Hematopoietic multipotent progenitor cell treated with erythropoietin and hydrocortisone succinate and interleukin-3 and kit ligand, for 17 days (in vitro differentiated cells): ENCODE measurements around the gene DAPK1.

ENCODE experiments used
- DNase-seq: peaks from one replicate; pipeline ENCODE4 v3.0.0-alpha.2; 2015; ENCODE audit warnings: low spot score

DAPK1 gene

DNA sequence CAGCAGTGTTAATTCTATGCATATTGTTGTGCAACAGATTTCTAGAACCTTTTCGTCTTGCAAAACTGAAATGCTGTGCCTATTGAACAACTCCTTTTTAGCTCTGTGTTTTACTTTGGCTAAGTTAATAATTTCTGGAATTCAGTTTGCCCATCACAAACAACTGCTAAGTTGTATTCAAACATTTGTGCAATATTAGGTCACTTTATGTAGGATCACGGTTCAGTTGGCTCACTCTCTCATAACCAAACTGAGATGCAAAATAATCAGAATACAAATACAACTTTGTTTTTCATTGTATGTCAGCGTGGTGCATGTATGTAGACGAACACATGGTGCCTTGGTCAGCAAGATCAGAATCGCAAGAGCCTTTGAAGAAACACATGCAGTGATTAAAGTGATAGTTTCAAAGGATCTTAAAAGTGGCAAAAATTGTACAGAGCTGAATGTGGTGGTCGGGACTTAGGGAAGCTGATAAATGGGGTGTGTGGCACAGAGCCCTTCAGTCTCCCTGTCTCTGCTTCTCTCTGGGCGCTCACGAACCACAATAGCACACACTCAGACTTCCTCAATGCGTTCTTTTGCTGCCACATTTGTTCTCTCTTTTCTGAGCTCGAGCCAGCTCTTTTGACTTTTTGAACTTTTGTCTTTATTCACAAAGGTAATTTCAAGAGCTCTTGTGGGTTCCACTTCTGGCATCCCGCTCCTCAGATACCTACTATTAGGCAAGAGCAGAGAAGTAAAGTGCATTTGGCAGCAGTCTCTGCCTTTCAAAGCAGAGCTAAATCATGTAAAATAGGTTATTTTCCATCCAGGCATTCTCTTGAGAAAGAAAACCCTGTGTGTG lies 115.8 kb downstream of the DAPK1 start:
- no peak for DNase-seq

GRCh38 chr9:87614397-87614796 lies 116.7 kb downstream of the DAPK1 start:
- DNase-seq = no peak

DNA sequence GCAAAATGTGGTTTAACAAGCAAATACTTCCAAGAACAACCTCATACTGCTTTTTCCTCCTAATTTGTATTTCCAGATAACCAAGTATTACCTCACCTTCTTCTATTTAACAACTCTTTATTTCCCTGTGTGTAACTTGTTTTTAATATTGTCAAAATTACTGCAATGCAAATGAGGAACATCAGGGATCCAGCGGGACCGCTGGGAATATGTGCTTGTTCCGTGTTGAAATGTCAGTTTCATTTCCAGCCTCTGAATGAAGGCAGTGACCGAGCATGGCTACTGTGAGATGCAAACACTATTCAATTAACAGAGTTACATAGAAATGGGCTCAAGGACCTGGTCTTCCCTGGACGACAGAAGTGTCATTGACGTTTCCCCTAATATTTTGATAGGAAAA lies 117.5 kb downstream of the DAPK1 start:
- no peak for DNase-seq

GRCh38 chr9:87615547-87616148 lies 118.0 kb downstream of the DAPK1 start:
- no peak for DNase-seq

GRCh38 chr9:87618226-87618625 lies 120.6 kb downstream of the DAPK1 start:
- no peak for DNase-seq

- no peak for DNase-seq
Measured at GRCh38 chr9:87618931-87619330, 121.3 kb downstream of the DAPK1 start.

DNA sequence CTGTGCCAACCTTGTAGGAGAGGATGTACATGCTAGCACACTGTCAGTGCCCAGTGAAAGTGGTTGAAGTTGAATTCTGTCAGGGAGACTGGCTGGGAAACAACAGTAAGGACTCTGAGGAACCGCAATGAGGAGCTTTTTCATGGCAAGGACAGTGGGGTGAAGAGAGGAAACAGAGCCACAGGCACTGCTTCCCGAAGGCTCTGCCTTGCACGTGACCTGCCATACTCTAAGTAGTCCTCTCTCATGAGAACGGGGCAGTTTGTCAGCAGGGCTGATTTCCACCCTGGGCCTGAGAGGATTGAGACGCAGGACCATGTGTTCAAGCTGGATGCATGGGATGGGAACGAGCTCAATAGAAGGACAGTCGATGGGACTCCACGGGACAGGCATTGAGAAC lies 121.7 kb downstream of the DAPK1 start:
- DNase-seq = no peak

- no peak for DNase-seq
Measured at GRCh38 chr9:87620731-87621322, 123.2 kb downstream of the DAPK1 start.

GRCh38 chr9:87622098-87622497 lies 124.4 kb downstream of the DAPK1 start:
- DNase-seq = no peak

DNA sequence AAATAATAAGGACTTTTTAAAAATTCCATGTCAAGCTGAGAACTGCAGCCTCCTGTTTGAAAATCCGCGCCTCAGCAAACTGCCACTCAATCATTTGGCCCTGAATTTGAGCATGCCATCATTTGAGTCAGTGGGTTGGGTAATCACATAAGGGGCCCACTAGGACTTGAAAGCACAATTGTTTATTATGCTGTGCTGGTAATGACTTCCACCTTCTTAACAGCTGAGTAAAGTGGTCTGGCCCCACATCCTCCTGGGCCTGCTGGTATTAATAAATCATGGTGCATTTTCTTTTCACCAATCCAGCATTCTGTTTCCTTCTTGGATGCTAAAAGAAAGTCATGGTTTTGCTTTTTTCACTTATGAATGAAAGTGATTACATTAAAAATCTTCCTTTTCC lies 125.3 kb downstream of the DAPK1 start:
- DNase-seq = no peak

- no peak for DNase-seq
Measured at GRCh38 chr9:87628346-87628745, 130.7 kb downstream of the DAPK1 start.

DNA sequence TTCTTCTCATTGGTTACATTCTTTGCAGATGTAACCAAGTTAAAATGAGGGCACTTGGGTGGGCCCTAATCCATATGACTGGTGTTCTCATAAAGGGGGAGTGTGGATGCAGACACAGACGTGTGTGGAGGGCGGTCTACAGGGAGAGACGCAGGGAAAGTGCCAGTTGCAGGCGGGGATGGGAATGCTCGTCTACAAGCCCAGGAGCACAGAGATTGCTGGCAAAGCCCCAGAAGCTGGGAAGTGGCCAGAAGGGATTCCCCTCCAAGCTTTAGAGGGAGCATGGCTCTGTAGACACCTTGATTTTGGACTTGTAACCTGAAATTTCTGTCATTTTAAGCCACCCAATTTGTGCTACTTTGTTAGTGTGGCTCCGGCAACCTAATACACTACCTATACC lies 131.4 kb downstream of the DAPK1 start:
- DNase-seq = no peak

GRCh38 chr9:87630266-87630665 lies 132.6 kb downstream of the DAPK1 start:
- peak; percentile 17 for DNase-seq

DNA sequence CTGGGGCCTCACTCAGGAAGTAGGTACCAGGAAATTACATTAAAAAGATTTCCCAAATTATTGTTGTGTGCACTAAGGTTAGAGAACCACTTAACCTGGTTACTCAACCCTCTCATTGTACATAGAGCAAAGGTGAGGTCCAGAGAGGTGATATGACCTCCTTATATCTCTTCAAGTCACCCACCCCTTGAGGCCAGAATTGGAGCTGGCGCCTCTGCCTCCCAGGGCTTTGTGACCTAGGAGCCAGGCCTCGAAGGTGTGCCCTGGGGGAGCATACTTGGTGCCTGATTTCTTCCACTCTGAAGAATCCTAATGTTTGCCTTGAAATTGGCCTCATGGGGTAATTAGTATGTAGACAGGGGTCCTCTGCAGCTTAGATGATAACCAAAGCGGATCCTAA lies 133.2 kb downstream of the DAPK1 start:
- no peak for DNase-seq

DNA sequence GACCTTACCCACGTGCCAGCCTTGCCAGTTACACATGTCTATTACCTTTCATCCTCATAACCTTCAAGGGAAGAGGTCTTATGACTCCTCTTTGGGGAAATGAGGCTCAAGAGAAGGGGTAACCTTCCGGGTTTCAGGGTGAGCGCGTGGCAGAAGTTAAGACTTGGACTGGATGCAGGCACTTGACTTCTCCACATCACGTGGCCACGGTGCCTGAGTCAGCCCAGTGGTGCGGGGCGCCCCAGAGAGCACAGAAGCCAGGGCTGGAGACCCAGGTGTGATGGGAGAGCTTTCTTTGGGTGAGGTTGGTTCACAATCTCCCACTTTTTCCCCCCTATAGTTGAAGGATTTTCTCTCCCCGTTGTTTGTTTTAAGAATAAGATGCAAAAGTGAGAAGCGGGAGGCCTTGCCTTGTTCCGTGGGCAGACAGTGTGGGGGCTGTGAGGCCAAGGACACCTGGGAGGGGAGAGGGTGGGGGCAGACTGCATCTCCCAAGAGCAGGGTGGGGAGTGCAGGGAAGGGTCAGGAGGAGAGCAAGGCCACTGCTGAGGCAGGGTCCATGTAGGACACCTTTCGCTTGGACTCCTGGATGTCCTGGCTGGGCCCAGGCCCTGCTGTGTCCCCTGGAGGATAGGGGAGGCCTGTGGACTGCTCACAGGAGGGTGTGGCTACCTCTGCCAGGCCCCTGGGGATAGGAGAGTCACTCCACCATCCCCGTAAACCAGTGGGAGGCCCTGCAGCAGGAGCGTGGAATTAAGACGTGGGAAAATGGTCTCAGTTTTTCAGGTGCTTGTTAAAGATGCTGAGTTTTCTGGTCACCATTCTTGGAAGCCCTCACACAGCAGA lies 138.2 kb downstream of the DAPK1 start:
- no peak for DNase-seq

GRCh38 chr9:87638292-87638691 lies 140.6 kb downstream of the DAPK1 start:
- DNase-seq = no peak

GRCh38 chr9:87639949-87640348 lies 142.3 kb downstream of the DAPK1 start:
- DNase-seq = no peak

GRCh38 chr9:87640385-87640795 lies 142.7 kb downstream of the DAPK1 start:
- no peak for DNase-seq

GRCh38 chr9:87641067-87641466 lies 143.4 kb downstream of the DAPK1 start:
- DNase-seq = no peak

DNA sequence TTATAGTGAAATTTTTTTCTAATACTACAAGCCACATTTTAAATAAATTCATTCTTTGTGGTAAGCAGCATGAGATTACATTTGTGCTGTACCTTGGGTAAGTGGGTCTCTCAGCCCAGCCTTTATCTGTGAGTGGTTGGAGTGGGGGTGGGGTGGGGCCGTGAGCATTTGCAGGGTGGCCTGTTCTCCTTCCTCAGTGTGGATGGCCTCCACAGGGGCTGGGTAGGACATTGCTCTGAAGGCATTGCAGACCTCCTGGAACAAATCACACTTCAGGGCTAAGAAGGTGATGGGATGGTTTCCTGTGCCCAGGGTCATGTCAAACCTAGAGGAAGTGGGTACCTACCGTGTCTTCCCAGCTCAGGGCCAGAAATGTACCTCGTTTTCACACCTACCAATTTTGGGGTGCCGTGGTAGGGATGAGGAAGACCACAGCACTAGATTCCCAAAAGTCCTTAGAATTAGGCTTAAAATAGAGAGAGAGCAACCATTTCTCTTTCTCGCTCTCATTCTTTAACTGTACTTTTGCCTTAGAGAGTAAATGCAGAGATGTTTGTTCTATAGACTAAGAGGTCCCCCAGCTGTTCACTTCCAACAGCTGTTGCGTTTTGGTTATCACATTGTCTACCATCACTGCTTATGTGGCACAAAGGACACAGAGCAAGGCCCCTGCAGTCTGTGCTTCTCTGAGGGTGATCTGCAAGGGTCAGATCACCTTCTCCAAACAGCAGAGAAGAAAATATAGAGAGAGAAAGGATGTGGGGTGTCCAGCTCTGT lies 144.9 kb downstream of the DAPK1 start:
- DNase-seq = no peak

- no peak for DNase-seq
Measured at GRCh38 chr9:87643107-87643650, 145.5 kb downstream of the DAPK1 start.
